Left lung (tissue), 10 donors: ENCODE results near the gene CTSE. TPM values are rescaled to one million over a fixed set of nuclear protein-coding genes. Genes with fewer than 3 reads are reported as not detected.

Source experiments
- ATAC-seq: fragments of 200-7000 bp; cut with Tn5 transposase; one replicate; pipeline ENCODE4 v1.9.1; 2020; ENCODE audit warnings: moderate library complexity
- DNase-seq, 4 donors: peaks; one replicate each; pipeline ENCODE4 v3.0.0-alpha.2; 2013 to 2020
- H3K27ac ChIP-seq, 2 donors: fragments of 200-600 bp; sonication (generic) in 1 of 2; one replicate each; pipeline versions ENCODE4 v1.5.0 to v1.8.0; 2020 to 2021
- H3K27me3 ChIP-seq, 2 donors: fragments of 200-600 bp; sonication (generic) in 1 of 2; one replicate each; pipeline versions ENCODE4 v1.5.0 to v1.8.0; 2020 to 2021
- H3K36me3 ChIP-seq, 2 donors: fragments of 200-600 bp; sonication (generic) in 1 of 2; one replicate each; pipeline versions ENCODE4 v1.5.0 to v1.8.0; 2020 to 2021
- H3K4me1 ChIP-seq, 2 donors: fragments of 200-600 bp; one replicate each; pipeline ENCODE4 v1.8.0; 2021
- H3K4me3 ChIP-seq, 2 donors: fragments of 200-600 bp; sonication (generic) in 1 of 2; one replicate each; pipeline versions ENCODE4 v1.5.0 to v1.8.0; 2020 to 2021; ENCODE audit warnings: mild to moderate bottlenecking in 1 of 2
- H3K9me3 ChIP-seq, 2 donors: fragments of 200-600 bp; sonication (generic) in 1 of 2; one replicate each; pipeline versions ENCODE4 v1.5.0 to v1.8.0; 2020 to 2021
- CTCF ChIP-seq, 2 donors: fragments of 200-600 bp; sonication (generic) in 1 of 2; IDR thresholded peaks; one replicate each; pipeline versions ENCODE4 v1.5.0 to v1.8.0; 2021; ENCODE audit warnings: antibody characterized with exemption in 2 of 2
- intact Hi-C, 2 donors: fragments of 100-400 bp; cut with DNase I; formaldehyde crosslinking; loops; one replicate each; pipeline versions ENCODE4 v1.11.2 to v1.14.2; 2022
- polyA plus RNA-seq, 6 donors: library from polyadenylated mRNA; unstranded; fragments of 120-200 nt; gene quantifications; one replicate each; pipeline ENCODE4 v1.2.1, GENCODE V29; 2013; ENCODE audit not compliant: insufficient read length in 6 of 6
- total RNA-seq, 2 donors: library from RNA; stranded (reverse); fragmentation: NEBNext Ultra II Directional; extraction: Animal tissue kit (Norgen Biotek cat#: 25700); gene quantifications; one replicate each; pipeline ENCODE4 v1.2.1, GENCODE V29; 2021
- donor health status: DM: no; HTN: yes; CAD: no.
- donor health status: DM: no; HTN: no; CAD: no.

Gene CTSE
- total and polyA plus RNA-seq, 8 donors: 0.35 to 624 (median 0.62) TPM

- H3K4me1 ChIP-seq: peaks cover 0 to 19% of the 10 kb centered on the region in 2 donors
- no peak overlapping the region for H3K4me3 ChIP-seq
- ATAC-seq: peak; percentile 76
- H3K36me3 ChIP-seq: no peaks in the 10 kb centered on the region
- no peak overlapping the region for H3K27ac ChIP-seq
- H3K27me3 ChIP-seq: no peaks in the 10 kb centered on the region
- DNase-seq: peak in 1 of 4 donors; percentile 44
- H3K9me3 ChIP-seq: no peaks in the 10 kb centered on the region
- TF ChIP-seq CTCF (IDR thresholded peaks at IDR 0.05): no peak
- intact Hi-C loops: no loop called here
Observed at GRCh38 chr1:206050655-206051235, 27.1 kb upstream of the CTSE start.

- no peak for ATAC-seq
- no peak for DNase-seq
- no peaks in the 10 kb centered on the region for H3K36me3 ChIP-seq
- H3K27ac ChIP-seq: no peak overlapping the region
- intact Hi-C loops: no loop called here
- no peaks in the 10 kb centered on the region for H3K27me3 ChIP-seq
- no peak overlapping the region for H3K4me3 ChIP-seq
- H3K4me1 ChIP-seq: peaks cover 0 to 19% of the 10 kb centered on the region in 2 donors
- TF ChIP-seq CTCF (IDR thresholded peaks at IDR 0.05): no peak
- no peaks in the 10 kb centered on the region for H3K9me3 ChIP-seq
Observed at GRCh38 chr1:206049919-206050600, 26.4 kb upstream of the CTSE start.

- no peak for ATAC-seq
- H3K4me3 ChIP-seq: no peak overlapping the region
- H3K27me3 ChIP-seq: no peaks in the 10 kb centered on the region
- intact Hi-C loops: no loop called here
- H3K27ac ChIP-seq: no peak overlapping the region
- no peaks in the 10 kb centered on the region for H3K36me3 ChIP-seq
- no peak for DNase-seq
- peaks cover 0 to 19% of the 10 kb centered on the region in 2 donors for H3K4me1 ChIP-seq
- no peaks in the 10 kb centered on the region for H3K9me3 ChIP-seq
- no peak for TF ChIP-seq CTCF (IDR thresholded peaks at IDR 0.05)
Observed at GRCh38 chr1:206049293-206049692, 25.6 kb upstream of the CTSE start.

- peaks cover 0 to 19% of the 10 kb centered on the region in 2 donors for H3K4me1 ChIP-seq
- intact Hi-C loops: no loop called here
- H3K4me3 ChIP-seq: no peak overlapping the region
- H3K9me3 ChIP-seq: no peaks in the 10 kb centered on the region
- TF ChIP-seq CTCF (IDR thresholded peaks at IDR 0.05): no peak
- H3K36me3 ChIP-seq: no peaks in the 10 kb centered on the region
- DNase-seq: peak in 2 of 4 donors; percentile 49 to 68
- no peaks in the 10 kb centered on the region for H3K27me3 ChIP-seq
- peak; percentile 71 for ATAC-seq
- no peak overlapping the region for H3K27ac ChIP-seq
Observed at GRCh38 chr1:206048582-206048981, 24.9 kb upstream of the CTSE start.

GRCh38 chr1:206047271-206047670, 23.6 kb upstream of the CTSE start:
- no peak for ATAC-seq
- Histone ChIP-seq H3K4me3 (no peak overlapping the region), H3K27me3 (no peaks in the 10 kb centered on the region), H3K27ac (no peak overlapping the region), H3K36me3 (no peaks in the 10 kb centered on the region), H3K4me1 (peaks cover 0 to 19% of the 10 kb centered on the region in 2 donors), H3K9me3 (no peaks in the 10 kb centered on the region)
- DNase-seq: no peak
- no peak for TF ChIP-seq CTCF (IDR thresholded peaks at IDR 0.05)
- intact Hi-C loops: no loop called here
